Fibroblast of pulmonary artery (primary cell): ENCODE data around the gene AOPEP.

ENCODE experiments used
- DNase-seq: peaks from one replicate; pipeline ENCODE4 v3.0.0-alpha.2; 2010; ENCODE audit warnings: low read depth
- H3K4me3 ChIP-seq: replicated peaks from 2 replicates; pipeline ENCODE4 v1.5.1; 2011; ENCODE audit warnings: low read depth, mild to moderate bottlenecking, control low read depth, low read length, moderate library complexity
- CTCF ChIP-seq: IDR thresholded peaks from 2 replicates; pipeline ENCODE4 v1.5.1; 2011; ENCODE audit warnings: mild to moderate bottlenecking, control low read depth, low read length, inconsistent platforms; ENCODE audit errors: missing control alignments

The AOPEP gene

GRCh38 chr9:94881023-94881422 is 154.5 kb downstream of the AOPEP start:
- TF ChIP-seq CTCF = no peak
- no peak overlapping the region for H3K4me3 ChIP-seq
- DNase-seq = no peak

- no peak overlapping the region for H3K4me3 ChIP-seq
- no peak for DNase-seq
- no peak for TF ChIP-seq CTCF
These were observed 155.0 kb downstream of the AOPEP start for GRCh38 chr9:94881454-94881853.

- no peak for DNase-seq
- H3K4me3 ChIP-seq = no peak overlapping the region
- no peak for TF ChIP-seq CTCF
These were observed 155.4 kb downstream of the AOPEP start for GRCh38 chr9:94881940-94882339.

- no peak for TF ChIP-seq CTCF
- no peak overlapping the region for H3K4me3 ChIP-seq
- no peak for DNase-seq
These were observed 156.6 kb downstream of the AOPEP start for GRCh38 chr9:94882966-94883641.

- TF ChIP-seq CTCF = no peak
- no peak for DNase-seq
- no peak overlapping the region for H3K4me3 ChIP-seq
These were observed 159.5 kb downstream of the AOPEP start for GRCh38 chr9:94885854-94886447.

GRCh38 chr9:94887721-94888120 is 161.2 kb downstream of the AOPEP start:
- H3K4me3 ChIP-seq = no peak overlapping the region
- DNase-seq = no peak
- TF ChIP-seq CTCF = no peak

- H3K4me3 ChIP-seq = no peak overlapping the region
- DNase-seq = no peak
- TF ChIP-seq CTCF = no peak
These were observed 162.3 kb downstream of the AOPEP start for GRCh38 chr9:94888775-94889174.
